LoVo (cell line): ENCODE results near the gene COMP.

Experiments used
- DNase-seq: peaks from one replicate; pipeline ENCODE4 v3.0.0-alpha.2; 2016; ENCODE audit warnings: low spot score

The COMP gene

DNA sequence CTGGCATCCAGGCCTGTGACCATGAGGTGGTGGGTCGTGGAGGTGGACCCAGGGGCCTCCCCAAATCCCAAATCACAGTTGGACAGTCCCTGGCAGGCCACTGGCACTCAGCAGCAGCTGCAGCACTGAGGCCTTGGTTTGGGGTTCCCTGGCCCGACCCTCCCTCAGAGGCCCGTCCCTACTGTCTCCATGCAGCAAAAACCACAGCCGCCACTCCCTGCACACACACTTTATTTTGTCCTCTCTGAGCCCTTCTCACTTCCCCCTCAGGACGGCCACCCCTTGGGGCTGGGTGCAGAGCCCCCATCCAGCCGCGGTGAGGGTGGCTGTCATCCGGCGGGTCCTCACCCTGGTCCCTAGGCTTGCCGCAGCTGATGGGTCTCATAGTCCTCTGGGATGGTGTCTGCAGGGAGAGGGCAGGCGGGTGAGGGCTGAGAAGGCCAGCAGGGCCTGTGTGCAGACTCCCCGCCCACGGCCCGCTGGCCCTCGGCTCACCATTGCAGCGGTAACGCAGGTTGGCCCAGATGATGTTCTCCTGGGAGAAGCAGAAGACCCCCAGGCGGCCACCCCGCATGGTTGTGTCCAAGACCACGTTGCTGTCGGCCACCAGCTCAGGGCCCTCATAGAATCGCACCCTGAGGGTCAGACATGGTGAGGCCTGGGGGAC lies 8.4 kb downstream of the COMP start:
- DNase-seq: no peak

DNA sequence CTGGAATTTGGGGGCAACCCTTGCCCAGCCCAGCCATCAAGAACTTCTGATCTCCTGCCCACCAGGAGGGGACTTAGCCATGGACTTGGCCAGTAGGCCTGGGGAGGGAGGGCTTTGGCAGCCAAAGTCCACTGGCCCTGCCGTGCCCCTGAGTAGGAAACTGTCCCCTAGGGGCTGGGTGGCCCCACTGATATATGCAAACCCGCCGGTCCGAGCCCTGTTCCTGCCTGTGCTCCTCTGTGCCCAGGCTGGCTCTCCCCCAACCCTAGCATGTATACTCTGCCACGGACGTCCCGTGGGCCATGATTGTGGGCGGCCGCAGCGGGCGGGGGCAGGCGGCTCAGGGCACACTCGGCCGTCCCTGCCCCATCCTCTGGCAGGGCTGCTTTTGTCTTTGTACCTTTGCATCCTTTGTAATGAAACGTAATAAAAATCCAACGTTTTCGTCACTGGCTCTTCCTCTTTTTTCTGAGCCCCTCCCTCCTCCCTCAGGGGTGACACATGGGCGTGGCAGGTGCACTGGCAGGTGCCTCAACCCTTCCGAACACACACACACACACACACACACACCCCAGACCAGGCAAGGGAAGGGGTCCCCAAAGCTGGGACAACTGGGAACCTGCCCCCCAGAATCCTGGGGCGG lies 9.1 kb downstream of the COMP start:
- DNase-seq: no peak

DNA sequence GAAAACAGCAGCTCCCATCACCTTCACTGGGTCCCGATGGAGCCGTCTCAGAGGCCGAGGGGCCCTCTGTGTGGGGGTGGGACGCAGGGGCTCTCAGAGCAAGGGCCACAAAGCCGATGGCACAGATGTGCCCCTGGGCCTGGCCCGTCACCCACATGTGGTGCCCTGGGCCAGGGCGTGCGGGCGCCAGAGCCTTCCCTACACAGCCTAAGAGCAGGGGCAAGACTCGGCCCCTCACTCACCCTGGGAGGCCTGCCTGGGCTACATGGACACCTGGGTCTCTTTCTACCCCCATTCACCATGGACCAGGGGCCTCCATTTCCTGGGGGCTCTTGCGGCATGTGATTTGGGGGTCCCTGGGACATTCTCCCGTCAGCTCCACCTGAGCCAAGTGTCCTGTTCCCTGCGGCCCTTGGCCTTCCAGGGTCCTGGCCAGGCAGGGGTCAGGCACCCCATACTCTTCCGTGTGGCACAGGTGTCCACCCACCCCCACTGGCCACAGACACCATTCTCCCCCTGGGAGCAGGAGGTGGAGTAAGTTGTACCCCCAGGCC lies 10.0 kb downstream of the COMP start:
- no peak for DNase-seq

DNA sequence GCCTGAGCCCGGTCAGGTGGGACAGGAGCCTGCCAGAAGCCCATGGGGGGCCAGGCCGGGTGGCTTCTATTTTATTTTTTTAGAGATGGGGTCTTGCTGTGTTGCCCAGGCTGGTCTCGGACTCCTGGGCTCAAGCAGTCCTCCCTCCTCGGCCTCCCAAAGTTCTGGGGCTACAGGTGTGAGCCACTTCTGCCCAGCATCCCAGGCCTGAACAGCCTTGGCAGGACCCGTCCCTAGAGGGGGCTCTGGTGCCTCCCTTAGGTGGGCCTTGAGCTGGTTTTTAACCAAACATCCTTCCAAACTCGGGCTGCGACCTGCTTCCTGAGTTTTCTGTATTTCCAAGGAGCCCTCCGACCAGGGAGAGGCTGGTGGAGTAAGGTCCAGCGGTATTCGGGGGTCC lies 10.5 kb downstream of the COMP start:
- no peak for DNase-seq

DNA sequence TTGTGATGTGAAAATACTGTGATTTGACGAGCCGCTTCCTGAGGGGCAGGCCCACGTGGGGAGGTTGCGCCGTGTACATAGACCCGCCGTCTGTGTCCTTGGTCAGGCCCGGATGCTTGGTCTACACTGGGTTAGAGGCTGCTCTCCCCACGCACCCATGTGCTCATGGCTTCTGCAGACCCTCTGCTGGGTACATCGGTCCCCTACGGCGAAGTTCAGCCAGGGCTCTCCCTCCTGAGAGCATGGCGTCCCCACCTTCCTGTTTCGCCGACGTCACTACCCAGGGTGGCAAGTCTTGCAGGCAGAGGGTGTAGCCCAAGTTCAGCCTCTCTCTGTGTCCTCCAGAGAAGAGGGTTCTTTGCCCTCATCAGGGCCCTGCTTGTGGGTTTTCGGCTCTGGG lies 11.0 kb downstream of the COMP start:
- DNase-seq: no peak

DNA sequence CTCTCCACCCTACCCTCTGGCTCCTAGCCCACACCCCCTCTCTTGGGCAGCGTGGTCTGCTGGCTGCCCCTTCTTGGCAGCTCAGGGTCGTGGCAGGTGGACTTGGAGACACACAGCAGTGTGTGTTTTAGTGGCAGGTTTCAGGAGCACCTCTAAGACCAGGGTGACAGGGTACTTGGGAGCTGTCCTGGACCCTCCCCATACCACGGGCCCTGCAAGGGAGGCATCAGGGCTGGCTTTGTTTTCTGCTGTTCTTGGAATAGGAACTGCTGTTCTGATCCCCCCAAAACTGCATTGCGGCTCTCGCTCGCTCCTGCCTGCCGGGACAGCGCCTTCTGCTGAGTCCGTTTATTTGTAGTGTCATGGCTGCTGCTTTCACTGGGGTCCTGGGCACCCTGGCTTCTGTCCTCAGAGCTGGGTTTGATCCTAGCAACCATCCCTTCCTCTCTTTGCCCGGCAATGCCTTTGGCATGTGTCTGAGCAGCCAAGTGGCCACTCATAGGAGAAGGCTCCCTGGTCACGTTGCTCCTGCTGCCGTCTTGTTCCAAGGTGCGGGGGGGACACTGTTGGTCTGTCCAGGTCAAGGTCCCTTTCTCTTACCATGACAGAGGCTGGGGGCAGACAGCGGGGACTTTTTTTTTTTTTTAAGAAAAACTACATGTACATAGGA lies 12.1 kb downstream of the COMP start:
- no peak for DNase-seq

DNA sequence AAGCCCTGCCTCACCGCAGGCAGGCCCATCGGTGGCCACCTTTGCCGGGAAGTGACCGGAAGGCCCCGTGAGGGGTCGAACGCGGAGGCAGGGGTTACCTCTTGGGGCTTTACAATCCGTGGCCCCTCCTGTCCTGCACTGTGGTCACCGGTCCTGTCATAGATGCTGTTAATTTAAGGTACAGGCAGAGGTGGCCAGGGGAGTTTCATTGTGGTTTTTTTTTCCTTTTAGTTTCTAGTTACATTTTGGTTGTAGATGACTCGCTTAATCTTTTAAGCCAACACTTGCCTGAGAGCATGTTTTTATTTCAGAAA lies 13.1 kb downstream of the COMP start:
- no peak for DNase-seq

DNA sequence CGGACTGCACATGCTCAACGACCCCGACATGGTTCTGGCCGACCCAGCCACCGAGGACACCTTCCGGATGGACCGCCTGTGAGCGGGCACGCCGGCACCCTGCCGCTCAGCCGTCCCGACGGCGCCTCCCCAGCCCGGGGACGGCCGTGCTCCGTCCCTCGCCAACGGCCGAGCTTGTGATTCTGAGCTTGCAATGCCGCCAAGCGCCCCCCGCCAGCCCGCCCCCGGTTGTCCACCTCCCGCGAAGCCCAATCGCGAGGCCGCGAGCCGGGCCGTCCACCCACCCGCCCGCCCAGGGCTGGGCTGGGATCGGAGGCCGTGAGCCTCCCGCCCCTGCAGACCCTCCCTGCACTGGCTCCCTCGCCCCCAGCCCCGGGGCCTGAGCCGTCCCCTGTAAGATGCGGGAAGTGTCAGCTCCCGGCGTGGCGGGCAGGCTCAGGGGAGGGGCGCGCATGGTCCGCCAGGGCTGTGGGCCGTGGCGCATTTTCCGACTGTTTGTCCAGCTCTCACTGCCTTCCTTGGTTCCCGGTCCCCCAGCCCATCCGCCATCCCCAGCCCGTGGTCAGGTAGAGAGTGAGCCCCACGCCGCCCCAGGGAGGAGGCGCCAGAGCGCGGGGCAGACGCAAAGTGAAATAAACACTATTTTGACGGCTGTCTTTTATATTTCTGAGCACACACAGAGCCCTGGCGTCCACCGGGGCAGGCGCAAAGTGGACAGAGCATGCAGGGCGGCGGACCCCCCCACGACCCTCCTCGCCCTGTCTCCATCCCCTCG lies 13.6 kb downstream of the COMP start:
- no peak for DNase-seq

DNA sequence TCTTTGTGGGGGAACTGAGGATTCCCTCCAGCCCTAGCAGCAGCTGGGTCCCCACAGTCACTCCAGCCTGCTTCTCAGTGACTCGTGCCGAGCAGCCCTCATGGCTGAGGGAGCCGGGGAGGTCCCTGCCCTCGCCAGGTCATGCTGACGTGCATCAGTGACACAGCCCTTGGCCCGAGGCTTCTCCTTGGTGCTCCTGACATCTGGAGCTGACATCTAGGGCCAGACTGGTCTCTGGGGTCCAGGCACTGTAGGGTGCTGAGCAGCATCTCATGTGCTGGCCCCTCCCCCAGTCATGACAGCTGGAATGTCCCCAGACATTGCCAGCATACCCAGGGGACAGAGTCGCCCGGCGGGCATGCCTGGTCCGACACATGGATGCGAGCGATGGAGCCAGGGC lies 14.4 kb downstream of the COMP start:
- no peak for DNase-seq

DNA sequence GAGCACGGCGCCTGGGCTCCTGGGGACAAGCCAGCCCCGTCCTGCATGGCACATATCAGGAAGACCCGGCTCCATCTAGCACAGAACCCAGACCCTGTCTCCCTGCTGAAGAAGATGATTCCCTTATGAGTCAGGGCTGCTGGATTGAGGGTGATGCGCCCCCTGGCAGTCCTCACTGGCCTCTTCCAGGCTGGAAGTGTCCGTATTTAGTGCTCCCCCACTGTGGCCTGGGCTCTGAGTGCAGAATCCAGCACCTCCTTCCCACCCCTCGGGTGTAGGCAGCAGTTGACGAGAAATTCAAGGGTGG lies 14.9 kb downstream of the COMP start:
- no peak for DNase-seq

DNA sequence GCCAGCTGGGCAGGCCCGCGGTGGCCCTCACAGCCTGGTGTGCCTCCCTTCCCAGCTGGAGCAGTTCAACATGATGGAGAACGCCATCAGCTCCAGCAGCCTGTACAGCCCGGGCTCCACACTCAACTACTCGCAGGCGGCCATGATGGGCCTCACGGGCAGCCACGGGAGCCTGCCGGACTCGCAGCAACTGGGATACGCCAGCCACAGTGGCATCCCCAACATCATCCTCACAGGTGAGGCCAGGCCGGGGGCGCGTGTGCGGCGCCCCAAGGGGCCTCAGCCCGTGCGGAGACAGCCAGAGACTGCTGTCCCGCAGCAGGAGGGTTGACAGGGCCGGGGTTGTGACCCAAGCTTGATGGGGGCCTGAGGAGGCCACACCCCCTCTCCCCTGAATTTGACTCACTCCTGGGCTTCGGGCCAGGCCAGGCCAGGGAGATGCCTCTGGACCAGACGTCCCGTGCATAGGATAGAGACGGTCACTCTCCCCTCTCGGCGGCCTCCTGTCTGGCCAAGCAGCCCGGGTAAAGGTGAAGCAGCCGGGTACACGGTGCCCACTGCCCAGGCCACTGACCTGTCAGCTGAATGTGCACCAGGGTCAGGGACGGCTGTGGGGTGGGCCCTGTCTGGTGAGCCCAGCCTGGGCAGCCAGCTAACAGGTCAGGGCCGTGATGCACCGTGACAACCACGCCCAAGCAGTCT lies 15.4 kb downstream of the COMP start:
- no peak for DNase-seq

DNA sequence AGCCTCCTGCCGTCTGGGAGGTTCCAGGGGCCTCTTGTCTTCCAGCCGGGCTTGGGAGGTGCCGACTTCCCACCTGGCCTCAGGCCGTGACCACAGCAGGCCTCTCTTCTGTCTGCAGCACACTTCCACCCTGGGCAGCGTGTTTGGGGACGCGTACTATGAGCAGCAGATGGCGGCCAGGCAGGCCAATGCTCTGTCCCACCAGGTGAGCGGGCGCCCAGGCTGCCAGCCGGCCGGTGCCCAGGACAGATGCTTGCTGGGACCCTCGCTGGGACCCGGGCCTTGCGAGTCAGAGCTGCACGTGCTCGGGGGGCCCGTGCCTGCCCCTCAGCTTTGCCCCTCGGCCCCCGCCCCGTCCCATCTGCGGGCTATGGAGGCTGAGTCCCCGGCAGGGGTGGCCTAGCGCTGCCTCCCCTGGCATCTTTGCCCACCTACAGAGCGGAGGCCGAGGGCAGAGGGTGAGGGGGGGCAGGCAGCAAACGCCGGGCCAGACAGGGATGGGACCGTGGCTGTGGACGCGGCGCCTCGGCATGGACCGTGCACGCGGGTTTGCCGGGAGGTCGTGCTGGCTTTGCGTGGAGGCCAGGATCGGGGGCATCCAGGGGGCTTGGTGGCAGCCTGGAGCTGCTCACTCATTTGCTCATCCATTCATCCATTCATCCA lies 16.2 kb downstream of the COMP start:
- no peak for DNase-seq

DNA sequence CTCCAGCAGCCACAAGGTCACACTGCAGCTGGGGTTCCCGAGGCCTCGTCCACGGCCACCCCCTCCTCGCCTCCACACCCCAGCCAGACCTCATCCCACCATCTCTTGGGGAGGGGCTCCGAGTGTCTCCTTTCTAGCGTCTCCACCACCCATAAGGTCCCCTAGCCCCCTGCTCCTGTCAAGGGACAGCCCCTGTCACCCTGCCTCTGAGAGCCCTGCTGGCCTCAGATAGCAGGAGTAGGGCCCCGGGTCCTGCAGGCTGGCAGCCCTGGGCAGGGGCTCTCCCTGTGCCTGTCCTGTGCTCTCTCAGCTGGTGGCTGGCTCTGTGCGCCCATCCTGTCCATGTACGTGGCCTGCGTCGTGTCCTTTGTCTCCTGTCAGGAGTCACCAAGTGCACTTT lies 17.0 kb downstream of the COMP start:
- no peak for DNase-seq

DNA sequence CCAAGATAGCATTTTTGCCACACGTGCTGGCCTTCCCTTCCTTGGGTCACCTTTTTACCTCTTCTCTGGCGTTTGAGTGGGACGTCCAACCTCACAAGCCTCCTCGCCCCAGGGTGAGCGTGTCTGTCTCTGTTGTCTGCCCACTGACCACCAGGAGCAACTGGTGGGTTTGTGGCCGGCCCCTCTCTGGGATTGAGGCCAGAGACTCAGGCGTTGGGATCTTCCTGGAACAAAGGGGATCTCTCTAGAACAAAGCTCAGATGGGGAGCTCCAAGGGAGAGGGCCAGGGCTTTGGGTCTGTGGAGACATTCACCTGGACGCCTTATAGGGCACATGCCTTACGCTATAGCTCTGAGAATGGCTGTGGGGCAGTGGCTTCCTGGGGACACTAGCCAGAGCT lies 17.4 kb downstream of the COMP start:
- DNase-seq: no peak

DNA sequence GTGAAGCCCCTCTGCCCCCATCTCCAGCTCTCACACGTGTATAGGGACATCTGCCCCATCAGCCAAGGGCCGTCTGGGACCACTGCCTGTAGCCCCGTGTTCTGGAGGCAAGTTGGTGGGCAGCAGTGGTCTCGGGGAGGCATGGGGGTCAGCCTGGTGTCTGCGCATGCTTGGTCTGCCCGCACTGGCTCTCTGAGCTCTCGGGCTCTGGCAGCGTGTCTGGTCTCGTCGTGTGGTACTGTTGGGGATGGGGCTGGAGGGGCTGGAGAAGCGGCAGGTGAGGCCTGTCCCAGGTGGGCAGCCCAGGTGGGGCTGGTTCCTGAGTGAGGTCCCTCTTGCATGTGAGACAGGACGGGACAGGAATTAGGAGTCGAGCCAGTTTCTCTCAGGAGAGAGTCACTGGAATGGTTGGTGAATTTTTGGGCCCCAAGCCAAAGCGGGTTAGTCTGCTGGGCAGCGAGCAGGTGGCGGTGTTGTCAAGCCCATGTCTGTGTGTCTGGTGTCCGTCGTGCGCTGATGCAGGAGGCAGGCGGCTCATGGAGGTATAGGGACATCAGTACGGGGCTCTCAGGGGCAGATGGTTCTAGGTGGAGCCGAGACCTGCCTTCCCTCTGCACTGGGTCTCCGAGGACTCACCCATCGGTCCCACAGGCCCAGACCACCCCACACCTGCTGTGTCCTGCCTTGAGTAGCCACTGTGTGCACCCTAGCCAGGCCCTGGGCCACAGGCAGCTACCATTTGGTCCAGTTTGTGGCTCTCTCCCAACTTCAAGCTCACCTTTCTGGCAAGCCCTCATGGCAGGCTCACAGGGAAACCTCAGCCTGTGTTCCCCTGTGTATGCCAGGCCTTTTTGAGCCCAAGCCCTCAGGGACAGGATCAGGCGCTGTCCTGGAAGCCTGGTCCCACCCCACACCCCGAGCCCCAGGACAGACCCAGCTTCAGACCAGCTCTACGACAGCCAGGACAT lies 18.2 kb downstream of the COMP start:
- no peak for DNase-seq

DNA sequence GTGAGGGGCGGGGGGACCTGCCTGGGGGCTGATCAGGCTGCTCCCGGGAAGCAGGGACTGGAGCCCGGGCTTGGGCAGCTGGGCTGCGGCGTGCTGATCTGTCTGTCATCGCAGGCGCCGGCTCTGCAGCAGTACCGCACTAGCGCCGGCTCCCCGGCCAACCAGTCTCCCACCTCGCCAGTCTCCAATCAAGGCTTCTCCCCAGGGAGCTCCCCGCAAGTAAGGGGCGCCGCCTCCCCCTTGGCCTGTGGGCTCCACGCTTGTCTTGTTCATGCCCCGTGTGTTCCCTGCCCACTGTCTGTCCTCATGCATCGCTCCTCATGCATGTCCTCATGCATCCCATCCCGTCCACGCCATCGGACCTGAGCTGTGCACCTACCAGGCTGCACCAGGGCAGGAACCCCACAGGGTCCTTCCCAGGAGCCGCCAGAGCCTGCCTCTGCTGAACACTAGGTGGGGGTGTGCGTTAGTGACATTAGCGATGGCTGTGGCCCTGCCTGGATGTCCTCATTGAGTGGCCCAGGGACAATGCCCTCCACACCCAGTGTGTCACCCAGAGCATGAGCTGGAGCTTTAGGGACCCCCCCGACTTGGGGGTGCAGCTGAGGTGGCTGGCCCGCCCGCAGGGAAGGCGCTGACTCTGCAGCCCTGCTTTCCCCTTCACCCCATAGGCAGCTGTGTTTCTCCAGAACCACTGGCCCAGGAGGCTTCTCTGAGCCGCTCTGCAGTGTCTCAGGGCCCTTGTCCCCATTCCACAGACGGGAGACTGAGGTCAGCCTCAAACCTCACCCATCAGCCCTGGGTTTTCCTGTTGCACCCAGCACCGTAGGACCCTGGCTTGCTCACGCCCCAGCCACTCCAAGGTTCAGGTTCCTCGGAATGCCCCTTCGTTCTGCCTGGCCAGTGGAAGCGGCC lies 19.5 kb downstream of the COMP start:
- DNase-seq: no peak

DNA sequence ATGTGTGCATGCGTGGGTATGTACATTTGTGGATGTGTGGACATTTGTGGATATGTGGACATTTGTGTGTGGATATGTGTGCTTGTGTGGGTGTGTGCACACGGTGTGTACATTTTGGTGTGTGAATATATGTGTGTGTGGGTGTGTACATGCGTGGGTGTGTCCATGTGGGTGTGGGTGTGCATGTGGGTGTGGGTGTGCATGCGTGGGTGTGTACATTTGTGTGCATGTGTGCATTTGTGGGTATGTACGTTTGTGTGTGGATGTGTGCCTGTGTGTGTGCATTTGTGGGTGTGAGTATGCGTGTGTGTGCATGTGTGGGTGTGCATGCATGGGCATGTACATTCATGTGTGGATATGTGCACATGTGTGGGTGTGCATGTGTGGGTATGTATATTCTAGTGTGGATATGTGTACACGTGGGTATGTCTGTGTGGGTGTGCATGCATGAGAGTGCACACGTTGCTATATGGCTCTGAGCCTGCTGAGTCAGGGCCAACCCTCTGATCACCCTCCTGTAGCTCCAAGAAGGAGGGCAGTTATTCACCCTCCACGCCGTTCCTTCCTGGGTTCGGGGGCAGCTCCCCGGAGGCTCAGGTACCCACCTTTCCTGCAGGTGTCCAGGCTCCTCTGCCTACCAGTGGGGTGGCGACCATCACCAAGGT lies 20.3 kb downstream of the COMP start:
- DNase-seq: no peak

DNA sequence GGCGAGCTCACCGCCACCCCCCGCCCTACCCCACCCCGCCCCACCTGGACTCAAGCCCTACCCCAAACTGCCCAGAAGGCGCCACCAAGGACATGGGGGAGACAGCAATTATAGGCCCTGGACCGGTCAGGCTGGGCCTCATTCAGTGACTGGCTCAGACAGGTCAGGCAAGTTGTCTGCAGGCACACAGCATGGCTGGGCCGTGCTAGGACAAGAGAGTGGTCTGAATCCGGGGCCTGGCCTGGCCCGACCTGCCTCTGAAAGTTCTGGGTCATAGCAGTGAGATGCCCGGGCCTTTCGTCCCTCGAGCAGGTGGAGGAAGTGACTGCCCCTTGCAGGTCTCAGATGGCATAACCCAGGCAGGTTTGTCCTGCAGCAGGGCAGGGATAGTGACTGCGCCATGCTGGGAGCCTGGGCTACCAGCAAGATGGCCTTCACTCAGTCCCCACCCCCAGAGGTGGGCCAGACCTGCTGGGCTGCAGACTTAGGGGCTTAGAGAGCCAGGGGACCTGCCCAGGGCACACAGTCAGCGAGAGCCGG lies 21.0 kb downstream of the COMP start:
- no peak for DNase-seq
